ENCODE measurements around the gene SLC16A5. TPM values are rescaled to one million over a fixed set of nuclear protein-coding genes. Genes with fewer than 3 reads are reported as not detected.
"Not testable (repeated sequence)": the region's sequence is repeated elsewhere in the genome, so short reads cannot be mapped to it uniquely, and the experiment has no call there.

SLC16A5 gene
- total RNA-seq, 2 experiments from 2014 or later = 9.2 to 11.0 TPM

- H3K27ac ChIP-seq (ENCODE audit: low read depth in 1 of 2, low read length in 2 of 2) = no peak overlapping the region
- no peaks in the 10 kb centered on the region for H3K27me3 Mint-ChIP-seq
- H3K27me3 ChIP-seq (ENCODE audit: control insufficient read depth in 1 of 2, insufficient read depth in 2 of 2, low read length in 2 of 2) = no peaks in the 10 kb centered on the region
- H3K9me3 Mint-ChIP-seq = no peaks in the 10 kb centered on the region
- H3K4me1 ChIP-seq (ENCODE audit: insufficient read depth, low read length) = peaks cover 41% of the 10 kb centered on the region
- TF ChIP-seq, protein P1, sequence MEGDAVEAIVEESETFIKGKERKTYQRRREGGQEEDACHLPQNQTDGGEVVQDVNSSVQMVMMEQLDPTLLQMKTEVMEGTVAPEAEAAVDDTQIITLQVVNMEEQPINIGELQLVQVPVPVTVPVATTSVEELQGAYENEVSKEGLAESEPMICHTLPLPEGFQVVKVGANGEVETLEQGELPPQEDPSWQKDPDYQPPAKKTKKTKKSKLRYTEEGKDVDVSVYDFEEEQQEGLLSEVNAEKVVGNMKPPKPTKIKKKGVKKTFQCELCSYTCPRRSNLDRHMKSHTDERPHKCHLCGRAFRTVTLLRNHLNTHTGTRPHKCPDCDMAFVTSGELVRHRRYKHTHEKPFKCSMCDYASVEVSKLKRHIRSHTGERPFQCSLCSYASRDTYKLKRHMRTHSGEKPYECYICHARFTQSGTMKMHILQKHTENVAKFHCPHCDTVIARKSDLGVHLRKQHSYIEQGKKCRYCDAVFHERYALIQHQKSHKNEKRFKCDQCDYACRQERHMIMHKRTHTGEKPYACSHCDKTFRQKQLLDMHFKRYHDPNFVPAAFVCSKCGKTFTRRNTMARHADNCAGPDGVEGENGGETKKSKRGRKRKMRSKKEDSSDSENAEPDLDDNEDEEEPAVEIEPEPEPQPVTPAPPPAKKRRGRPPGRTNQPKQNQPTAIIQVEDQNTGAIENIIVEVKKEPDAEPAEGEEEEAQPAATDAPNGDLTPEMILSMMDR (IDR thresholded peaks at IDR 0.05) = no peak
- no peaks in the 10 kb centered on the region for H3K9me3 ChIP-seq (ENCODE audit: control insufficient read depth in 1 of 2, insufficient read depth in 1 of 2, low read length in 2 of 2)
- ChIA-PET POLR2A (interaction anchor here (0.5 to 0.9 kb wide), 3 partner anchors 11 to 29 kb away, joined by 3 to 5 read pairs (median 3); partner anchors contain the start of gene JPT1), CTCF (interaction anchor here (2.1 to 3.8 kb wide), 2 partner anchors 12 to 76 kb away, joined by 7 to 25 read pairs; no protein-coding TSS in a partner anchor)
- H3K36me3 Mint-ChIP-seq (ENCODE audit: low read depth) = peaks cover 16% of the 10 kb centered on the region
- peak overlapping the region; percentile 36 for H3K27ac Mint-ChIP-seq
- no peak overlapping the region for H3K4me3 Mint-ChIP-seq
- ATAC-seq (ENCODE audit: poor library complexity) = no peak
- H3K4me3 ChIP-seq (ENCODE audit: low read length) = no peak overlapping the region
- peaks cover 18% of the 10 kb centered on the region for H3K36me3 ChIP-seq (ENCODE audit: insufficient read depth, low read length)
- intact Hi-C loops (cut with DNase I, micrococcal nuclease) = no loop called here
- DNase-seq = no peak
- peaks cover 33% of the 10 kb centered on the region for H3K4me1 Mint-ChIP-seq (ENCODE audit: low read depth)
Measured at GRCh38 chr17:75125984-75126383, 38.2 kb downstream of the SLC16A5 start.

DNA sequence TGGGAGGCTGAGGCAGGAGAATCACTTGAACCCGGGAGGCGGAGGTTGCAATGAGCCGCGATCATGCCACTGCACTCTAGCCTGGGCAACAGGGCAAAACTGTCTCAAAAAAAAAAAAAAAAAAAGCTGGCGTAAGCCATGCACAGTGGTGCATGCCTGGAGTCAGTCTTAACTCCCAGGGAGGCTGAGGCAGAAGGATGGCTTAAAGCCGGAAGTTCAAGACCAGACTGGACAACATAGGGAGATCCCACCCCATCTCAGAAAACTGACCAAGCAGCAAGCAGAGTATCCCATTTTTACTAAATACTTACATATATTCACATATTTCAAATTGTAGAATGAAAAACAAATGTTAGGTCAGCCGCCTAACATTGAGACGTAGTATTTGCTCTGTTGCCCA, 39.2 kb downstream of the SLC16A5 start:
- no peak overlapping the region for H3K27ac Mint-ChIP-seq
- H3K9me3 Mint-ChIP-seq = no peaks in the 10 kb centered on the region
- peaks cover 10% of the 10 kb centered on the region for H3K36me3 Mint-ChIP-seq (ENCODE audit: low read depth)
- ChIA-PET POLR2A (interaction anchor here (0.6 to 0.9 kb wide), 4 partner anchors 13 to 267 kb away, joined by 3 to 5 read pairs (median 3); no protein-coding TSS in a partner anchor), CTCF (interaction anchor here (0.6 to 0.8 kb wide), 2 partner anchors 24 to 86 kb away, joined by 3 read pairs; no protein-coding TSS in a partner anchor)
- intact Hi-C loops (cut with DNase I, micrococcal nuclease) = no loop called here
- peaks cover 32% of the 10 kb centered on the region for H3K4me1 Mint-ChIP-seq (ENCODE audit: low read depth)
- no peak overlapping the region for H3K4me3 Mint-ChIP-seq
- no peaks in the 10 kb centered on the region for H3K27me3 Mint-ChIP-seq
- H3K36me3 ChIP-seq (ENCODE audit: insufficient read depth, low read length) = peaks cover 16% of the 10 kb centered on the region
- no peak overlapping the region for H3K27ac ChIP-seq (ENCODE audit: low read depth in 1 of 2, low read length in 2 of 2)
- H3K4me1 ChIP-seq (ENCODE audit: insufficient read depth, low read length) = peaks cover 45% of the 10 kb centered on the region
- no peaks in the 10 kb centered on the region for H3K27me3 ChIP-seq (ENCODE audit: control insufficient read depth in 1 of 2, insufficient read depth in 2 of 2, low read length in 2 of 2)
- DNase-seq = no peak
- no peak for ATAC-seq (ENCODE audit: poor library complexity)
- H3K4me3 ChIP-seq (ENCODE audit: low read length) = no peak overlapping the region
- H3K9me3 ChIP-seq (ENCODE audit: control insufficient read depth in 1 of 2, insufficient read depth in 1 of 2, low read length in 2 of 2) = no peaks in the 10 kb centered on the region
- TF ChIP-seq, protein P1 (IDR thresholded peaks at IDR 0.05) = no peak

DNA sequence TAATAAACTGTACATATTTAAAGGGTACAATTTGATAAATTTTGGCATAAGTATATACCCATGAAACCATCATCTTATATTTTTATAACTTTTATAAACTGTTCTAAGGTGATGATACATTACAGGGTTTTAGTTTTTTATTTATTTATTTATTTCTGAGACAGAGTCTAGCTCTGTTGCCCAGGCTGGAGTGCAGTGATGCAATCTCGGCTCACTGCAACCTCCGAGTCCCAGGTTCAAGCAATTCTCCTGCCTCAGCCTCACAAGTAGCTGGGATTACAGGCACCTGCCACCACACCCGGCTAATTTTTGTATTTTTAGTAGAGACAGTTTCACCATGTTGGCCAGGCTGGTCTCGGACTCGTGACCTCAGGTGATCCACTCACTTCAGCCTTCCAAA, 40.2 kb downstream of the SLC16A5 start:
- ATAC-seq (ENCODE audit: poor library complexity); POLR2A ChIA-PET: not testable (repeated sequence)

More for the DNA sequence above, 40.2 kb downstream of the SLC16A5 start:
- Mint-ChIP-seq H3K4me1 (ENCODE audit: low read depth) (peaks cover 32% of the 10 kb centered on the region), H3K4me3 (peak overlapping the region; percentile 56), H3K36me3 (ENCODE audit: low read depth) (peaks cover 10% of the 10 kb centered on the region)
- H3K27me3 Mint-ChIP-seq; H3K4me3 ChIP-seq (ENCODE audit: low read length); H3K27me3 ChIP-seq (ENCODE audit: control insufficient read depth in 1 of 2, insufficient read depth in 2 of 2, low read length in 2 of 2); H3K27ac Mint-ChIP-seq; DNase-seq; intact Hi-C loops (cut with DNase I, micrococcal nuclease); H3K27ac ChIP-seq (ENCODE audit: low read depth in 1 of 2, low read length in 2 of 2); H3K9me3 Mint-ChIP-seq; H3K9me3 ChIP-seq (ENCODE audit: control insufficient read depth in 1 of 2, insufficient read depth in 1 of 2, low read length in 2 of 2): not testable (repeated sequence)
- peaks cover 50% of the 10 kb centered on the region for H3K4me1 ChIP-seq (ENCODE audit: insufficient read depth, low read length)
- CTCF ChIA-PET = interaction anchor here (0.6 to 7.4 kb wide), 2 partner anchors 12 to 119 kb away, joined by 3 to 97 read pairs; no protein-coding TSS in a partner anchor
- peaks cover 16% of the 10 kb centered on the region for H3K36me3 ChIP-seq (ENCODE audit: insufficient read depth, low read length)

Data from CD4-positive, alpha-beta T cell (primary cell).